DOHH2 (cell line): ENCODE results near the gene SCAF8.

ENCODE experiments used
- H3F3A ChIP-seq: fragments of 200-600 bp; sonication (generic), shearing (Covaris generic); 2 replicates; pipeline ENCODE4 v1.6.0; 2016; ENCODE audit warnings: antibody characterized with exemption, mild to moderate bottlenecking; ENCODE audit not compliant: control insufficient read depth, insufficient read depth
- H3K27ac ChIP-seq: fragments of 200-600 bp; sonication (generic); 2 replicates; pipeline ENCODE4 v1.5.1; 2014; ENCODE audit warnings: low read depth, mild to moderate bottlenecking, low read length, moderate library complexity
- H3K27me3 ChIP-seq: fragments of 200-600 bp; sonication (generic); 2 replicates; pipeline ENCODE4 v1.6.1; 2014; ENCODE audit warnings: mild to moderate bottlenecking, low read length, mixed read lengths; ENCODE audit not compliant: control insufficient read depth
- H3K36me3 ChIP-seq: fragments of 200-600 bp; sonication (generic); 2 replicates; pipeline ENCODE4 v1.6.1; 2014; ENCODE audit warnings: mild to moderate bottlenecking, low read length, moderate library complexity, mixed read lengths; ENCODE audit not compliant: control insufficient read depth
- H3K4me1 ChIP-seq: fragments of 200-600 bp; sonication (generic); 2 replicates; pipeline ENCODE4 v1.6.1; 2014; ENCODE audit warnings: mild to moderate bottlenecking, low read length, mixed read lengths; ENCODE audit not compliant: control insufficient read depth
- H3K4me2 ChIP-seq: fragments of 200-600 bp; sonication (generic); 2 replicates; pipeline ENCODE4 v1.6.0; 2014; ENCODE audit warnings: mild to moderate bottlenecking, low read length, moderate library complexity
- H3K4me3 ChIP-seq: fragments of 200-600 bp; sonication (generic); 2 replicates; pipeline ENCODE4 v1.5.1; 2014; ENCODE audit warnings: mild to moderate bottlenecking, low read length, mixed read lengths
- H3K79me2 ChIP-seq: fragments of 200-600 bp; sonication (generic); 2 replicates; pipeline ENCODE4 v1.6.1; 2014; ENCODE audit warnings: mild to moderate bottlenecking, low read length, mixed read lengths; ENCODE audit not compliant: control insufficient read depth
- H3K9me2 ChIP-seq: fragments of 200-600 bp; sonication (generic); replicated peaks from 2 replicates; pipeline ENCODE4 v1.6.1; 2014; ENCODE audit warnings: mild to moderate bottlenecking, low read length, mixed read lengths; ENCODE audit not compliant: control insufficient read depth
- H3K9me3 ChIP-seq: fragments of 200-600 bp; sonication (generic); 2 replicates; pipeline ENCODE4 v1.6.1; 2014; ENCODE audit warnings: antibody characterized with exemption, low read length, mixed read lengths; ENCODE audit not compliant: control insufficient read depth, insufficient read depth
- H4K20me1 ChIP-seq: fragments of 200-600 bp; sonication (generic); 2 replicates; pipeline ENCODE4 v1.6.0; 2014; ENCODE audit warnings: low read depth, mild to moderate bottlenecking, antibody characterized with exemption, low read length, moderate library complexity; ENCODE audit not compliant: control insufficient read depth, insufficient read depth
- EZH2phosphoT487 ChIP-seq: fragments of 200-600 bp; sonication (generic); IDR thresholded peaks from 2 replicates; pipeline ENCODE4 v1.6.1; 2017; ENCODE audit warnings: borderline replicate concordance, mild to moderate bottlenecking, antibody characterized with exemption, low read length, moderate library complexity, mixed read lengths
- TF ChIP-seq, protein P1 (sequence below): fragments of 200-600 bp; sonication (generic); IDR thresholded peaks from one replicate; pipeline ENCODE4 v1.5.1; 2014; ENCODE audit warnings: antibody characterized with exemption, mild to moderate bottlenecking, low read depth, low read length; ENCODE audit not compliant: poor library complexity, severe bottlenecking

Gene SCAF8

DNA sequence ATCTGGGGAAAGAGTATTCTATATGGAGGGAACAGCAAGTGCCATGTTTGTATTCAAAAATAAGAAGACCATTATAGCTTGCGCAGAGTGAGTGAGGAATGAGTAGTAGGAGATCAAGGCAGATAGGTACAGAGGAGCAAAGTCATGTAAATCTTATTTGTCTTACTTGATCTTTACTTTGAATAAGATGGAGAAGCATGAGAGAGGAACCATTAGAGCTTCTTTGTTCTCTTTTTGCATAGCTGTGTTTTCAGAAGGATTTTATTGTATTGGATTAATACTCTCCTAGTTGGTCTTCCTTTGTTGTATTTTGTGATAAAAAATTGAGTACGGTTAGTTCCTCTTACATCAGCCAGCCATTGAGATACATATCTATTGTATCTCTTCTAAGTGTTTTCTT is 88.4 kb downstream of the SCAF8 start:
- H3K27me3 ChIP-seq: no peaks in the 10 kb centered on the region
- peaks cover 7% of the 10 kb centered on the region for H3F3A ChIP-seq
- H3K4me2 ChIP-seq: no peak overlapping the region
- no peaks in the 10 kb centered on the region for H3K9me2 ChIP-seq
- H4K20me1 ChIP-seq: no peaks in the 10 kb centered on the region
- TF ChIP-seq, protein P1, sequence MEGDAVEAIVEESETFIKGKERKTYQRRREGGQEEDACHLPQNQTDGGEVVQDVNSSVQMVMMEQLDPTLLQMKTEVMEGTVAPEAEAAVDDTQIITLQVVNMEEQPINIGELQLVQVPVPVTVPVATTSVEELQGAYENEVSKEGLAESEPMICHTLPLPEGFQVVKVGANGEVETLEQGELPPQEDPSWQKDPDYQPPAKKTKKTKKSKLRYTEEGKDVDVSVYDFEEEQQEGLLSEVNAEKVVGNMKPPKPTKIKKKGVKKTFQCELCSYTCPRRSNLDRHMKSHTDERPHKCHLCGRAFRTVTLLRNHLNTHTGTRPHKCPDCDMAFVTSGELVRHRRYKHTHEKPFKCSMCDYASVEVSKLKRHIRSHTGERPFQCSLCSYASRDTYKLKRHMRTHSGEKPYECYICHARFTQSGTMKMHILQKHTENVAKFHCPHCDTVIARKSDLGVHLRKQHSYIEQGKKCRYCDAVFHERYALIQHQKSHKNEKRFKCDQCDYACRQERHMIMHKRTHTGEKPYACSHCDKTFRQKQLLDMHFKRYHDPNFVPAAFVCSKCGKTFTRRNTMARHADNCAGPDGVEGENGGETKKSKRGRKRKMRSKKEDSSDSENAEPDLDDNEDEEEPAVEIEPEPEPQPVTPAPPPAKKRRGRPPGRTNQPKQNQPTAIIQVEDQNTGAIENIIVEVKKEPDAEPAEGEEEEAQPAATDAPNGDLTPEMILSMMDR: no peak
- no peak for TF ChIP-seq EZH2phosphoT487
- no peak overlapping the region for H3K4me3 ChIP-seq
- H3K4me1 ChIP-seq: no peaks in the 10 kb centered on the region
- no peaks in the 10 kb centered on the region for H3K9me3 ChIP-seq
- no peak overlapping the region for H3K27ac ChIP-seq
- H3K36me3 ChIP-seq: peaks cover 92% of the 10 kb centered on the region
- H3K79me2 ChIP-seq: no peaks in the 10 kb centered on the region; the same call in 1 of the 2 replicates

DNA sequence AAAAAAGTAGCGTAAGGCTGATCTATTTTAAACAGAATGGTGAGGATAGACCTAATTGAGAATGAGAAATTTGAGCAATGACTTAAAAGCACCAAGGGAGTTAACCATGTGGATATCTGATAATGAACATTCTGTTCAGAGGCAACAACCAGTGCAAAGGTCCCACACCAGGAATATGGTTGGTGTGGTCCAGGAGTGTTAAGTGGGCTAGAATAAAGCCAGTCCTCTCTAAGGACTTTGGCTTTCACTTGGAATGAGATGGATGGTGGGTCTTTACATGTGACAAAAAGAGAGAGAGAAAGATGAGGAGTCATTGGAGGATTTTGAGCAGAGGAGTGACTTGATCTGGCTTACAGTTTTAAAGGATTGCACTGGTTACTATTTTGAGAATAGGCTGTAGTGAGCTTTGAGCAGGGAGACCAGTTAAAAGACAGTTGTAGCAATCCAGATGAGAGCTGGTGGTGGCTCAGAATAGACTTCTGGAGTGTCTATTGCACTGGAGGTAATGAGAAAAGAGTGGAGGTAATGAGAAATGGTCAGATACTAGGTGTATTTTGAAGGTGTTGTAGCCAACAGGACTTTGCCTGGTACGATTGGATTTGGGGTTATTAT is 89.8 kb downstream of the SCAF8 start:
- Histone ChIP-seq H3K4me1 (no peaks in the 10 kb centered on the region), H3K4me2 (no peak overlapping the region), H3K36me3 (peaks cover 91% of the 10 kb centered on the region), H4K20me1 (no peaks in the 10 kb centered on the region), H3K9me2 (no peaks in the 10 kb centered on the region), H3K79me2 (no peaks in the 10 kb centered on the region; the same call in 1 of the 2 replicates), H3K9me3 (no peaks in the 10 kb centered on the region), H3K27ac (no peak overlapping the region), H3K4me3 (no peak overlapping the region), H3K27me3 (no peaks in the 10 kb centered on the region), H3F3A (peaks cover 8% of the 10 kb centered on the region)
- no peak for TF ChIP-seq EZH2phosphoT487
- TF ChIP-seq, protein P1: no peak

DNA sequence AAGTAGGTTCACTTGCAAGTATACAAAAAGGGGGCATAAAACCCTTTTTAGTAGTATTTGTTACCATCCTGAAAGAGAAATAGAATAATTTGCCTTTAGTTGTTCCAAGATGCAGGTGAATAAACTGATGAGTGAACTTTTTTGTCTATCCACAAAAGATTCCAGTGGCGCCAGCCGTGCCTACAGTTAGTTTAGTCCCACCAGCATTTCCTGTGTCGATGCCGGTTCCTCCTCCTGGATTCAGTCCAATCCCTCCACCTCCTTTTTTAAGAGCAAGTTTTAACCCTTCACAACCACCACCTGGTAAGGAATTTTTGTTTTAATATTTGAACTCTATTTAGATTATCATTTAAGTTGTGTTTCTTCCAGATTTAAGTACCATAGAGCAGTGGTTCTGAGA is 90.9 kb downstream of the SCAF8 start:
- H3K9me2 ChIP-seq: no peaks in the 10 kb centered on the region

More for the DNA sequence above, 90.9 kb downstream of the SCAF8 start:
- no peaks in the 10 kb centered on the region for H3K27me3 ChIP-seq
- H3K36me3 ChIP-seq: peaks cover 91% of the 10 kb centered on the region
- H3K79me2 ChIP-seq: no peaks in the 10 kb centered on the region; the same call in 1 of the 2 replicates
- no peaks in the 10 kb centered on the region for H3K9me3 ChIP-seq
- H4K20me1 ChIP-seq: no peaks in the 10 kb centered on the region
- TF ChIP-seq, protein P1: no peak
- no peak for TF ChIP-seq EZH2phosphoT487
- no peak overlapping the region for H3K4me2 ChIP-seq
- H3K4me1 ChIP-seq: no peaks in the 10 kb centered on the region
- no peak overlapping the region for H3K4me3 ChIP-seq
- no peak overlapping the region for H3K27ac ChIP-seq
- H3F3A ChIP-seq: peaks cover 8% of the 10 kb centered on the region
